ENCODE results near the gene UBE3C. TPM values are rescaled to one million over a fixed set of nuclear protein-coding genes. Genes with fewer than 3 reads are reported as not detected.

Gene UBE3C
- polyA plus RNA-seq, 1 donor (not counting 4 experiments of a cell fraction or from before 2014, with no cell fraction given) = 89.3 TPM

DNA sequence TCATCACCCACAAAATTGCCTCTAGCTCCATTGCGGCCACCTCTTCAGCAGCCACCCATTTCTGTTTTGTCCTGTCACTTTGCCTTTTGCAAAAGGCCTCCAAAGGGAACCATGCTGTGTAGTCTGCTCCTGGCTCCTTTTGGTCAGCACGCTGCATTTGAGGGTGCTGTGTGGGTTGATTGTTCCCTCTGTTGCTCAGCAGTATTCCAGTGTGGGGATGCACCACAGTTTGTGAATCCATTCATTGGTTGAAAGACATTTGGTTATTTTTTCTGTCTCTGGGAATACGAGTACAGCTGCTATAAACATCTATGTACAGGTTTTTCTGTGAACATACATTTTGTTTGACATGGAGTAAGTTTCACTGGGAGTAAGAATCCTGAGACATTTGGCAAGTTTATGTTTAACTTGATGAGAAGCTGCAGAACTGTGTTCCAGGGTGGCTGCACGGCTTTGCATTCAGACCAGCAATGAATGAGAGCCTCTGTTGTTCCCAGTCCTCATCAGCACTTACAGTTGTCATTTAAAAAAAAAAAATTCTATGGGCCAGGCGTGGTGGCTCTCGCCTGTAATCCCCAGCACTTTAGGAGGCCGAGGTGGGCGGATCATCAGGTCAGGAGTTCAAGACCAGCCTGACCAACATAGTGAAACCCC is 82.3 kb downstream of the UBE3C start:
- Histone ChIP-seq H3K4me2 (ENCODE audit: control insufficient read depth, extremely low read depth, insufficient read depth, low read depth, low read length) (no peak overlapping the region), H2AFZ (ENCODE audit: control insufficient read depth, low read length) (no peak overlapping the region), H4K20me1 (ENCODE audit: control insufficient read depth, extremely low read depth, insufficient read depth, low read length) (peaks cover 4% of the 10 kb centered on the region), H3K27me3 (ENCODE audit: control insufficient read depth, extremely low read depth, insufficient read depth, low read length) (no peaks in the 10 kb centered on the region), H3K79me2 (ENCODE audit: control insufficient read depth, insufficient read depth, low read length) (peaks cover 1% of the 10 kb centered on the region), H3K9ac (ENCODE audit: control insufficient read depth, extremely low read depth, insufficient read depth, low read length) (no peak overlapping the region), H3K36me3 (ENCODE audit: control insufficient read depth in 2 of 2, extremely low read depth in 1 of 2, insufficient read depth in 2 of 2, low read length in 2 of 2) (peaks cover 21 to 33% of the 10 kb centered on the region in 2 experiments), H3K9me3 (ENCODE audit: control insufficient read depth, low read depth, low read length) (no peaks in the 10 kb centered on the region), H3K27ac (ENCODE audit: control insufficient read depth, insufficient read depth, low read length) (no peak overlapping the region), H3K4me1 (ENCODE audit: control insufficient read depth, extremely low read depth, insufficient read depth, low read length) (no peaks in the 10 kb centered on the region), H3K9me1 (ENCODE audit: control insufficient read depth, extremely low read depth, insufficient read depth, low read length) (no peaks in the 10 kb centered on the region), H3K4me3 (ENCODE audit: control insufficient read depth in 2 of 3, extremely low read depth in 1 of 3, insufficient read depth in 2 of 3, low read depth in 1 of 3, low read length in 3 of 3) (no peak overlapping the region)
- TF ChIP-seq EZH2 (IDR thresholded peaks at IDR 0.05; ENCODE audit: low read length) = no peak
- TF ChIP-seq, protein P1, sequence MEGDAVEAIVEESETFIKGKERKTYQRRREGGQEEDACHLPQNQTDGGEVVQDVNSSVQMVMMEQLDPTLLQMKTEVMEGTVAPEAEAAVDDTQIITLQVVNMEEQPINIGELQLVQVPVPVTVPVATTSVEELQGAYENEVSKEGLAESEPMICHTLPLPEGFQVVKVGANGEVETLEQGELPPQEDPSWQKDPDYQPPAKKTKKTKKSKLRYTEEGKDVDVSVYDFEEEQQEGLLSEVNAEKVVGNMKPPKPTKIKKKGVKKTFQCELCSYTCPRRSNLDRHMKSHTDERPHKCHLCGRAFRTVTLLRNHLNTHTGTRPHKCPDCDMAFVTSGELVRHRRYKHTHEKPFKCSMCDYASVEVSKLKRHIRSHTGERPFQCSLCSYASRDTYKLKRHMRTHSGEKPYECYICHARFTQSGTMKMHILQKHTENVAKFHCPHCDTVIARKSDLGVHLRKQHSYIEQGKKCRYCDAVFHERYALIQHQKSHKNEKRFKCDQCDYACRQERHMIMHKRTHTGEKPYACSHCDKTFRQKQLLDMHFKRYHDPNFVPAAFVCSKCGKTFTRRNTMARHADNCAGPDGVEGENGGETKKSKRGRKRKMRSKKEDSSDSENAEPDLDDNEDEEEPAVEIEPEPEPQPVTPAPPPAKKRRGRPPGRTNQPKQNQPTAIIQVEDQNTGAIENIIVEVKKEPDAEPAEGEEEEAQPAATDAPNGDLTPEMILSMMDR (optimal IDR thresholded peaks at IDR 0.05 in 1 of 3, IDR thresholded peaks at IDR 0.05 in 1 of 3, conservative IDR thresholded peaks at IDR 0.05 in 1 of 3; ENCODE audit: extremely low read depth in 1 of 3, insufficient read depth in 2 of 3, low read length in 3 of 3) = no peak
- dilution Hi-C loops (cut with MboI; ENCODE audit: extremely low pct_ligation_motif_present, low sequenced_read_pairs) = no loop called here
- DNase-seq (ENCODE audit: low read depth, low spot score) (no peak), FAIRE-seq (no peak)

DNA sequence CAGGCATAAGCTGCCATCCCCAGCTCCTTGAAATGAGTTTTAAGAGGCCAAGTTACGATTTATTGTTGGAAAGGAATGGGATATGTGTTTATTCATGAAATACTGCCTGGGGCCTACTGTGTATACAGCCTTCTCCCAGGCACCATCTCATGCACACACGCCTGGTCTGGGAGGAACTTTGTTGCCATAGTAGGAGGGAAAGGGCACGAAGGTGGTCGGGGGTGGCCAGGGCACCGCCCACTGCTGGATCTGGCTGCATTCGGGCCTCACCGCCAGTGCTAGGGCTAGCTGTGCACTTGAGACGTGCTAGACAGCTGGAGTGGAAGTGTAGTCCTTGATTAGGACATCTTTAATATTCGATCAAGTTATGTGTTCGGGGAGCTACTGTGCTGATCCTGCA is 84.0 kb downstream of the UBE3C start:
- Histone ChIP-seq H3K27me3 (ENCODE audit: control insufficient read depth, extremely low read depth, insufficient read depth, low read length) (no peaks in the 10 kb centered on the region), H2AFZ (ENCODE audit: control insufficient read depth, low read length) (no peak overlapping the region), H3K79me2 (ENCODE audit: control insufficient read depth, insufficient read depth, low read length) (peaks cover 1% of the 10 kb centered on the region), H3K27ac (ENCODE audit: control insufficient read depth, insufficient read depth, low read length) (no peak overlapping the region), H3K9ac (ENCODE audit: control insufficient read depth, extremely low read depth, insufficient read depth, low read length) (no peak overlapping the region), H3K4me1 (ENCODE audit: control insufficient read depth, extremely low read depth, insufficient read depth, low read length) (no peaks in the 10 kb centered on the region), H3K4me2 (ENCODE audit: control insufficient read depth, extremely low read depth, insufficient read depth, low read depth, low read length) (no peak overlapping the region), H3K36me3 (ENCODE audit: control insufficient read depth in 2 of 2, extremely low read depth in 1 of 2, insufficient read depth in 2 of 2, low read length in 2 of 2) (peaks cover 23 to 37% of the 10 kb centered on the region in 2 experiments), H3K9me1 (ENCODE audit: control insufficient read depth, extremely low read depth, insufficient read depth, low read length) (no peaks in the 10 kb centered on the region), H3K4me3 (ENCODE audit: control insufficient read depth in 2 of 3, extremely low read depth in 1 of 3, insufficient read depth in 2 of 3, low read depth in 1 of 3, low read length in 3 of 3) (no peak overlapping the region), H4K20me1 (ENCODE audit: control insufficient read depth, extremely low read depth, insufficient read depth, low read length) (peaks cover 4% of the 10 kb centered on the region), H3K9me3 (ENCODE audit: control insufficient read depth, low read depth, low read length) (no peaks in the 10 kb centered on the region)
- FAIRE-seq (no peak), DNase-seq (ENCODE audit: low read depth, low spot score) (no peak)
- TF ChIP-seq EZH2 (IDR thresholded peaks at IDR 0.05; ENCODE audit: low read length) = no peak
- TF ChIP-seq, protein P1 (optimal IDR thresholded peaks at IDR 0.05 in 1 of 3, IDR thresholded peaks at IDR 0.05 in 1 of 3, conservative IDR thresholded peaks at IDR 0.05 in 1 of 3; ENCODE audit: extremely low read depth in 1 of 3, insufficient read depth in 2 of 3, low read length in 3 of 3) = no peak
- dilution Hi-C loops (cut with MboI; ENCODE audit: extremely low pct_ligation_motif_present, low sequenced_read_pairs) = no loop called here
